Right lobe of liver (tissue), 6 donors: ENCODE data around the gene CTDSPL. TPM values are rescaled to one million over a fixed set of nuclear protein-coding genes. Genes with fewer than 3 reads are reported as not detected.

Experiments used
- ATAC-seq, 4 donors: fragments of 200-7000 bp; cut with Tn5 transposase; one replicate each; pipeline ENCODE4 v1.9.1; 2020; ENCODE audit warnings: mild to moderate bottlenecking in 4 of 4, moderate library complexity in 4 of 4
- DNase-seq, 3 donors: peaks; one replicate each; pipeline ENCODE4 v3.0.0-alpha.2; 2020
- H3K27ac ChIP-seq, 3 donors: fragments of 200-600 bp; one replicate each; pipeline ENCODE4 v1.8.0; 2022
- H3K27me3 ChIP-seq, 2 donors: fragments of 200-600 bp; one replicate each; pipeline ENCODE4 v1.8.0; 2022
- H3K36me3 ChIP-seq, 4 donors: fragments of 200-600 bp; sonication (generic) in 1 of 4; one replicate each; pipeline versions ENCODE4 v1.5.1 to v1.8.0; 2017 to 2022; ENCODE audit warnings: control low read depth in 1 of 4
- H3K4me1 ChIP-seq, 4 donors: fragments of 200-600 bp; sonication (generic) in 1 of 4; one replicate each; pipeline versions ENCODE4 v1.5.1 to v1.8.0; 2017 to 2022; ENCODE audit warnings: control low read depth in 1 of 4
- H3K4me3 ChIP-seq, 3 donors: fragments of 200-600 bp; one replicate each; pipeline ENCODE4 v1.8.0; 2022
- H3K9me3 ChIP-seq, 4 donors: fragments of 200-600 bp; sonication (generic) in 1 of 4; one replicate each; pipeline versions ENCODE4 v1.5.1 to v1.8.0; 2017 to 2022; ENCODE audit warnings: control low read depth in 1 of 4
- POLR2A ChIP-seq: fragments of 450-650 bp; IDR thresholded peaks from one replicate; pipeline ENCODE4 v1.6.1; 2017; ENCODE audit warnings: antibody characterized with exemption, mild to moderate bottlenecking
- WGBS: methylation state at CpG from one replicate; pipeline ENCODE4 v1.1.6; 2018; ENCODE audit warnings: low coverage, low lambda C conversion rate; ENCODE audit not compliant: insufficient coverage; ENCODE audit errors: missing lambda C conversion rate; 5-methylcytosine and 5-hydroxymethylcytosine counted together
- intact Hi-C, 2 donors: fragments of 100-400 bp; cut with DNase I; formaldehyde crosslinking; loops; one replicate each; pipeline versions ENCODE4 v1.11.2 to v1.14.1; 2022
- total RNA-seq, 6 experiments: library from RNA; depleted of rRNA in 2 of 6; stranded (reverse); fragments of >200 nt in 2 of 6; fragmentation: NEBNext Ultra II Directional in 3 of 6; extraction: Animal tissue kit (Norgen Biotek cat#: 25700) in 3 of 6; gene quantifications; one replicate each; pipeline versions ENCODE4 v1.1.0 to v1.2.4, GENCODE V29; 2016 to 2023
- TF ChIP-seq, protein P1 (sequence below), 4 donors: fragments of 200-600 bp in 3 of 4; fragments of 450-650 bp in 1 of 4; IDR thresholded peaks; one replicate each; pipeline versions ENCODE4 v1.5.1 to v1.8.0; 2016 to 2022; ENCODE audit warnings: antibody characterized with exemption in 4 of 4, mild to moderate bottlenecking in 2 of 4
- donor health status: DM: no; HTN: yes; CAD: no.
- donor health status: DM: no; HTN: no; CAD: no.
- donor health status: DM: no; HTN: no; CAD: no.
- donor health status: DM: no; HTN: yes; CAD: no.
- donor health status: DM: no; HTN: yes; CAD: no.

The CTDSPL gene
- total RNA-seq, 6 experiments from 2014 or later: 14.9 to 22.8 (median 18.0) TPM

GRCh38 chr3:38000965-38001455, 139.3 kb downstream of the CTDSPL start:
- Histone ChIP-seq H3K27ac (no peak overlapping the region), H3K9me3 (no peaks in the 10 kb centered on the region), H3K4me1 (peaks cover 0 to 7% (median 3%) of the 10 kb centered on the region in 4 donors), H3K4me3 (no peak overlapping the region), H3K27me3 (no peaks in the 10 kb centered on the region), H3K36me3 (no peaks in the 10 kb centered on the region)
- ATAC-seq (no peak), DNase-seq (peak in 1 of 3 donors; percentile 51)
- TF ChIP-seq, protein P1, sequence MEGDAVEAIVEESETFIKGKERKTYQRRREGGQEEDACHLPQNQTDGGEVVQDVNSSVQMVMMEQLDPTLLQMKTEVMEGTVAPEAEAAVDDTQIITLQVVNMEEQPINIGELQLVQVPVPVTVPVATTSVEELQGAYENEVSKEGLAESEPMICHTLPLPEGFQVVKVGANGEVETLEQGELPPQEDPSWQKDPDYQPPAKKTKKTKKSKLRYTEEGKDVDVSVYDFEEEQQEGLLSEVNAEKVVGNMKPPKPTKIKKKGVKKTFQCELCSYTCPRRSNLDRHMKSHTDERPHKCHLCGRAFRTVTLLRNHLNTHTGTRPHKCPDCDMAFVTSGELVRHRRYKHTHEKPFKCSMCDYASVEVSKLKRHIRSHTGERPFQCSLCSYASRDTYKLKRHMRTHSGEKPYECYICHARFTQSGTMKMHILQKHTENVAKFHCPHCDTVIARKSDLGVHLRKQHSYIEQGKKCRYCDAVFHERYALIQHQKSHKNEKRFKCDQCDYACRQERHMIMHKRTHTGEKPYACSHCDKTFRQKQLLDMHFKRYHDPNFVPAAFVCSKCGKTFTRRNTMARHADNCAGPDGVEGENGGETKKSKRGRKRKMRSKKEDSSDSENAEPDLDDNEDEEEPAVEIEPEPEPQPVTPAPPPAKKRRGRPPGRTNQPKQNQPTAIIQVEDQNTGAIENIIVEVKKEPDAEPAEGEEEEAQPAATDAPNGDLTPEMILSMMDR (IDR thresholded peaks at IDR 0.05): no peak
- TF ChIP-seq POLR2A: no peak
- intact Hi-C loops: loop anchor here (10.0 kb wide), 1 partner anchor 114 kb away; no protein-coding TSS in a partner anchor
- WGBS: 80% methylated on average over 1 of the region's 6 CpGs

DNA sequence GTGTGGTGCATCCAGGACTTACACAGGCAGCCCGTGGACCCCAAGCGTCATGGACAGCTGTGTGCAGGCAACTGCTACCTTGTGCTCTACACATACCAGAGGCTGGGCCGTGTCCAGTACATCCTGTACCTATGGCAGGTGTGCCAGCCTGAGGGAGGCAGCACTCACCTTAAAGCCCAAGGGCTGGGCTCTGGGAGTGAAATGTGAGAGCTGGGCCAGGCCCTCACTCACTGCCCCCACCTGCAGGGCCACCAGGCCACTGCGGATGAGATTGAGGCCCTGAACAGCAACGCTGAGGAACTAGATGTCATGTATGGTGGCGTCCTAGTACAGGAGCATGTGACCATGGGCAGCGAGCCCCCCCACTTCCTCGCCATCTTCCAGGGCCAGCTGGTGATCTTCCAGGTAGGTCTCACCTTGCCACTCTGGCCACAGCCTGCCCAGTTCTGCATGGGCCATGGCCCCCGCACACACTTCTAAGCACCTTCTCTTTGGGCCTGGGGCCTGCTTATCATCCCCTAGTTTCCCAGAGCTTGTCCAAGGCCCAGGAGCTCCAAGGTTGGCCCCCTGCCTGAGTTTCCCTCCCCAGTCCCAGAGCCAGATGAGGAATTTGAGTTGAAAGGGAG, 139.9 kb downstream of the CTDSPL start:
- no CpG with 5 or more reads among the region's 9 CpGs for WGBS
- no peak overlapping the region for H3K27ac ChIP-seq
- TF ChIP-seq POLR2A: no peak
- TF ChIP-seq, protein P1 (IDR thresholded peaks at IDR 0.05): peak in 2 of 4 donors; percentile 5 to 9
- H3K36me3 ChIP-seq: no peaks in the 10 kb centered on the region
- no peaks in the 10 kb centered on the region for H3K9me3 ChIP-seq
- DNase-seq (peak in 2 of 3 donors; percentile 18 to 48), ATAC-seq (no peak)
- intact Hi-C loops: loop anchor here (10.0 kb wide), 1 partner anchor 113 kb away; no protein-coding TSS in a partner anchor
- H3K4me3 ChIP-seq: no peak overlapping the region
- H3K4me1 ChIP-seq: peaks cover 0 to 7% (median 3%) of the 10 kb centered on the region in 4 donors
- H3K27me3 ChIP-seq: no peaks in the 10 kb centered on the region

- Histone ChIP-seq H3K9me3 (no peaks in the 10 kb centered on the region), H3K4me1 (peaks cover 0 to 7% (median 3%) of the 10 kb centered on the region in 4 donors), H3K36me3 (no peaks in the 10 kb centered on the region), H3K4me3 (no peak overlapping the region), H3K27me3 (no peaks in the 10 kb centered on the region), H3K27ac (no peak overlapping the region)
- WGBS: 80% methylated on average over 1 of the region's 6 CpGs
- no peak for TF ChIP-seq POLR2A
- TF ChIP-seq, protein P1 (IDR thresholded peaks at IDR 0.05): no peak
- intact Hi-C loops: loop anchor here (10.0 kb wide), 1 partner anchor 112 kb away; no protein-coding TSS in a partner anchor
- DNase-seq (peak in 2 of 3 donors; percentile 9 to 39), ATAC-seq (no peak)
Observed at GRCh38 chr3:38002291-38002876, 140.7 kb downstream of the CTDSPL start.

DNA sequence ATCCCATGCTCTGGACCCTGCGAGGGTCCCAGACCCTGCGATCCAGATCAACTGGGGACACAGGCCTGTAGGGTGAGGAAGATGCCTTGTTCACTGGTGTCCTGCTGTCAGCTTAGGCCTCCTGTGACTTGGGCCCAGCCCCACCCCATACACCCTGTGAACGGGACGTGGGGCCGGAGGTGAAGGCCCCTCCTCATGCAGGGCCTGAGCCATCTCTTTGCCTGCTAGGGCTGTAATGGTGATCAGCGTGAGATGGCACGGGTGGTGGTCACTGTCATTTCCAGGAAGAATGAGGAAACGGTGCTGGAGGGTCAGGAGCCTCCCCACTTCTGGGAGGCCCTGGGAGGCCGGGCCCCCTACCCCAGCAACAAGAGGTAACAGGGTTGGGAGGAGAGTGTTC, 141.3 kb downstream of the CTDSPL start:
- peak in 2 of 3 donors; percentile 14 to 44 for DNase-seq
- no peaks in the 10 kb centered on the region for H3K36me3 ChIP-seq

More for the DNA sequence above, 141.3 kb downstream of the CTDSPL start:
- Histone ChIP-seq H3K4me3 (no peak overlapping the region), H3K9me3 (no peaks in the 10 kb centered on the region), H3K27ac (no peak overlapping the region), H3K27me3 (no peaks in the 10 kb centered on the region), H3K4me1 (peaks cover 0 to 6% (median 3%) of the 10 kb centered on the region in 4 donors)
- intact Hi-C loops: loop anchor here (10.0 kb wide), 1 partner anchor 112 kb away; no protein-coding TSS in a partner anchor
- no peak for ATAC-seq
- no peak for TF ChIP-seq POLR2A
- TF ChIP-seq, protein P1 (IDR thresholded peaks at IDR 0.05): no peak
- WGBS: 17% methylated on average over 1 of the region's 9 CpGs
